Suppressor macrophage treated with lipopolysaccharide for 1 hour (primary cell): ENCODE results near the gene RALGDS.
"Not testable (repeated sequence)": the region's sequence is repeated elsewhere in the genome, so short reads cannot be mapped to it uniquely, and the experiment has no call there.

Experiments
- DNase-seq, 3 donors: peaks; one replicate each; pipeline ENCODE4 v3.0.0-alpha.2; 2020 to 2022

Gene RALGDS

GRCh38 chr9:133083688-133084087 is 37.4 kb downstream of the RALGDS start:
- DNase-seq, result not testable (repeated sequence)

DNA sequence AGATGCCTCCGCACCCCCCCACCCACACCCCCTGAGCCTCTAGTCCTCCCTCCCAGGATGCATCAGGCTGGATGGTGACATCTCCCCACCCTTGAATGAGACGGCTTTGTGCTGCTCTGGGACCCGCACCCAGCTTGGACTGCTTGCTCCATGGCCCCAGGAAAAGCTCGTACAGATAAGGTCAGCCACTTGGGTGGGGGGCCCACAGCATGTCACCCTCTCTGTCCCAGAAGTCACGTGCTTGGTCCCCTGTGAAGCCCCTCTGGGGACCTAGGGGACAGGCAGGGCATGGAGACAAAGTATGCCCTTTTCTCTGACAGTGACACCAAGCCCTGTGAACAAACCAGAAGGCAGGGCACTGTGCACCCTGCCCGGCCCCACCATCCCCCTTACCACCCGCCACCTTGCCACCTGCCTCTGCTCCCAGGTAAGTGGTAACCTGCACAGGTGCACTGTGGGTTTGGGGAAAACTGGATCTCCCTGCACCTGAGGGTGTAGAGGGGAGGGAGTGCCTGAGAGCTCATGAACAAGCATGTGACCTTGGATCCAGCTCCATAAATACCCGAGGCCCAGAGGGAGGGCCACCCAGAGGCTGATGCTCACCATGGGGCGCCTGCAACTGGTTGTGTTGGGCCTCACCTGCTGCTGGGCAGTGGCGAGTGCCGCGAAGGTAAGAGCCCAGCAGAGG is 38.9 kb downstream of the RALGDS start:
- not testable (repeated sequence) for DNase-seq

GRCh38 chr9:133080786-133081779 is 40.0 kb downstream of the RALGDS start:
- not testable (repeated sequence) for DNase-seq

GRCh38 chr9:133080161-133080560 is 40.9 kb downstream of the RALGDS start:
- no peak for DNase-seq

- no peak for DNase-seq
Observed at GRCh38 chr9:133078486-133078885, 42.6 kb downstream of the RALGDS start.

DNA sequence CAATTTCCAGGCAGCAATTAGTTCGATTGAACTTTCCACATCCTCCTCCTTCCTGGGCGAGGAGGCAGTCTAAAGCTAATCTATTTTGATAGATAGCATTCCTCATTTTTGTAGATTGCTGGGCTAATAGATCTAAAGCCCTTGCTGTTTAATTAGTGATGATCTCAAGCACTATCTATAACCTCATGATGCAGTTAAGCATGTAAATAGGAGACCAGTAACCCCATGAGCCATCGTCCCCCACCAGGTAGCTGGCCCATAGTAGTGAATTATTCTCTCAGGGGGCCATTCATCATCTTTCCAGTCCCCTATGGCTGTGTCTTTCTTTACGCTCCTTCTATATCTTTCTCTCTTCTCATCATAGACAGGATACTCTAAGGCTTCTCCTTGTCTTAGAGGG is 44.3 kb downstream of the RALGDS start:
- DNase-seq, result no peak

DNA sequence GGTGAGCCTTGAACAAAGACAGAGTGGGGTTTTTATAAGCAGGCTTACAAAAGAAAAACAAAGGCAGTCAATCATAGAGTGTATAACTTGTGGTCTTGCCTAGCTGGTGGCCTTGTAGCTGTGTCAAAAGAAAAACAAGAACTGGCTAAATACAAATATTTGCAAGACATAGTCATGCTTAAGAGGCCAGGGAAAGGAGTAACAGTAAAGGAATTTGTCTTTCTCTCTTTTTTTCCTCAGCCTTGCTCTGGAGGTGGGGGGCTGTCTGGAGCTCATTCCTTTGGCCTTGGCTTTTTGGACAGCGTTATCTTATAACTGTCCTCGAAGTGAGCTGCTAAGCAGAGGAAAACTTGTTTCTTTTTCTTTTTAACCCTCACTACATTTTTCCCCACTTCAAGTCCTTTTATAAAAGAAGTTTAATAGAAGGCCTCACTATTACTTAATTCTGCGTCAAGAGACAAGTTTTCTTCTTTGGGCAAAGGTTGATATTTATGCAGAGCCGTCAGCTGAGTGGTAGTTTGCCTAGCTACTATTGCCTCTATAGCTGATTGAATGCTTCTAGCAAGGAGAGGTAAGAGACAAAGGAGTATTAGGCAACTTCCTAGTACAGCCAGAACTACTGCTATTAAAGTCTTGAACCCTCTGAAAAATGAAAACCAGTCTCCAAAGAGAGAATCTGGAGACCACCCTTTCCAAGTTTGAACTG is 45.0 kb downstream of the RALGDS start:
- no peak for DNase-seq

DNA sequence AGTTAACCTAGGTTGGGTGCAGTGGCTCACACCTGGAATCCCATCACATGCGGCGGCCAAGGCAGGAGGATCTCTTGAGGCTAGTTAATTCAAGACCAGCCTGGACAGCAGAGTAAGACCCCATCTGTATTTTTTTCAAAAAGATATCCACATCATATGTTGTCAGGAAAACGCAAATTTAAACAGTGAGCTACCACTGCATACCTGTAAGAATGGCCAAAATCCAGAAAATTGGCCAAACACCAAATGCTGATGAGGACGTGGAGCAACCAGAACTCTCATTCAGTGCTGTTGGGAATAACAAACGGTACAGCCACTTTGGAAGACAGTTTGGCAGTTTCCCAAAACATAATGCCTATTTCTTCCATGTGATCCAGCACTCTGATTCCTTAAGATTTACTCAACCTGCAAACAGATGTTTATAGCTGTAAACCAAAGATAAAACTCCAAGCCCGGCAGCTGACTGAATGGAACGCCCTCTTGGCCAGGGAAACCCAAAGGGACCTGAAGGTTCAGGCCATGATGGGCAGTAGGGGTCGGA is 46.9 kb downstream of the RALGDS start:
- no peak for DNase-seq

- no peak for DNase-seq
Observed at GRCh38 chr9:133073086-133074014, 47.7 kb downstream of the RALGDS start.

DNA sequence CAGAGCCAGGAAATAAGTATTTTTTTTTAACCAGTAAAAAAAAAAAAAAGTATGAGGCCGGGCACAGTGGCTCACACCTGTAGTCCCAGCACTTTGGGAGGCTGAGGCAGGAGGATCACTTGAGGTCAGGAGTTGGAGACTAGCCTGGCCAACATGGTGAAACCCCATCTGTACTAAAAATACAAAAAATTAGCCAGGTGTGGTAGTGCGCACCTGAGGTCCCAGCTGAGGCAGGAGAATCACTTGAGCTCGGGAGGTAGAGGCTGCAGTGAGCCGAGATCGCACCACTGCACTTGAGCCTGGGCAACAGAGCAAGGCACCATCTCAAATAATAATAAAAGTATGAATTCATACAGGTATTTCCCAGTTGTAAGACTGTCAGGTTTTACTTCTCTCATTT is 48.8 kb downstream of the RALGDS start:
- DNase-seq, result not testable (repeated sequence)

DNA sequence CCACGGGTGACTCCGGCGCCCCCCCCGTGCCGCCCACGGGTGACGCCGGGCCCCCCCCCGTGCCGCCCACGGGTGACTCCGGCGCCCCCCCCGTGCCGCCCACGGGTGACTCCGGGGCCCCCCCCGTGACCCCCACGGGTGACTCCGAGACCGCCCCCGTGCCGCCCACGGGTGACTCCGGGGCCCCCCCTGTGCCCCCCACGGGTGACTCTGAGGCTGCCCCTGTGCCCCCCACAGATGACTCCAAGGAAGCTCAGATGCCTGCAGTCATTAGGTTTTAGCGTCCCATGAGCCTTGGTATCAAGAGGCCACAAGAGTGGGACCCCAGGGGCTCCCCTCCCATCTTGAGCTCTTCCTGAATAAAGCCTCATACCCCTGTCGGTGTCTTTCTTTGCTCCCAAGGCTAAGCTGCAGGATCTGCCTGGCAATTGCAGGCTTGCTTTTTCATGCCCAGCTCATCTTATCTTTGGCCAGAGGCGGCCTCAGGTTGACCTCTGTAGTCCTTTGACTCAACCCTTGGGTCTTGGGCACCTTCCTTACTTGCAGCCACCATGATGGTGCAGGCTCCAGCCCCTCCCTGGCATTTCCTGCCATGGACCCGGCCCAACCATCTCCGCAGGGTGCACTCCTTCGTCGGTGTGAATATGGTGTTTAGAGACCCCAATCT is 49.4 kb downstream of the RALGDS start:
- DNase-seq, result no peak

DNA sequence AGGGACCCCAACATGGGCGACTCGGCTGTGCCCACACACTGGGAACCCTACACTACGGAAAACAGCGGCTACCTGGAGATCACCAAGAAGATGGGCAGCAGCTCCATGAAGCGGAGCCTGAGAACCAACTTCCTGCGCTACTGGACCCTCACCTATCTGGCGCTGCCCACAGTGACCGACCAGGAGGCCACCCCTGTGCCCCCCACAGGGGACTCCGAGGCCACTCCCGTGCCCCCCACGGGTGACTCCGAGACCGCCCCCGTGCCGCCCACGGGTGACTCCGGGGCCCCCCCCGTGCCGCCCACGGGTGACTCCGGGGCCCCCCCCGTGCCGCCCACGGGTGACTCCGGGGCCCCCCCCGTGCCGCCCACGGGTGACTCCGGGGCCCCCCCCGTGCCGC is 50.1 kb downstream of the RALGDS start:
- not testable (repeated sequence) for DNase-seq

DNA sequence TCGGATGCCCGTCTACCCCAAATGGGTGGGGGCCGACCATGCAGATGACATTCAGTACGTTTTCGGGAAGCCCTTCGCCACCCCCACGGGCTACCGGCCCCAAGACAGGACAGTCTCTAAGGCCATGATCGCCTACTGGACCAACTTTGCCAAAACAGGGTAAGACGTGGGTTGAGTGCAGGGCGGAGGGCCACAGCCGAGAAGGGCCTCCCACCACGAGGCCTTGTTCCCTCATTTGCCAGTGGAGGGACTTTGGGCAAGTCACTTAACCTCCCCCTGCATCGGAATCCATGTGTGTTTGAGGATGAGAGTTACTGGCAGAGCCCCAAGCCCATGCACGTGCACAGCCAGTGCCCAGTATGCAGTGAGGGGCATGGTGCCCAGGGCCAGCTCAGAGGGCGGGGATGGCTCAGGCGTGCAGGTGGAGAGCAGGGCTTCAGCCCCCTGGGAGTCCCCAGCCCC is 50.5 kb downstream of the RALGDS start:
- DNase-seq, result not testable (repeated sequence)

- not testable (repeated sequence) for DNase-seq
Observed at GRCh38 chr9:133068431-133068830, 52.6 kb downstream of the RALGDS start.

GRCh38 chr9:133067813-133068212 is 53.2 kb downstream of the RALGDS start:
- DNase-seq, result no peak

- no peak for DNase-seq
Observed at GRCh38 chr9:133067006-133067405, 54.0 kb downstream of the RALGDS start.

GRCh38 chr9:133066181-133066983 is 54.7 kb downstream of the RALGDS start:
- DNase-seq, result no peak

- no peak for DNase-seq
Observed at GRCh38 chr9:133065070-133065388, 56.0 kb downstream of the RALGDS start.

DNA sequence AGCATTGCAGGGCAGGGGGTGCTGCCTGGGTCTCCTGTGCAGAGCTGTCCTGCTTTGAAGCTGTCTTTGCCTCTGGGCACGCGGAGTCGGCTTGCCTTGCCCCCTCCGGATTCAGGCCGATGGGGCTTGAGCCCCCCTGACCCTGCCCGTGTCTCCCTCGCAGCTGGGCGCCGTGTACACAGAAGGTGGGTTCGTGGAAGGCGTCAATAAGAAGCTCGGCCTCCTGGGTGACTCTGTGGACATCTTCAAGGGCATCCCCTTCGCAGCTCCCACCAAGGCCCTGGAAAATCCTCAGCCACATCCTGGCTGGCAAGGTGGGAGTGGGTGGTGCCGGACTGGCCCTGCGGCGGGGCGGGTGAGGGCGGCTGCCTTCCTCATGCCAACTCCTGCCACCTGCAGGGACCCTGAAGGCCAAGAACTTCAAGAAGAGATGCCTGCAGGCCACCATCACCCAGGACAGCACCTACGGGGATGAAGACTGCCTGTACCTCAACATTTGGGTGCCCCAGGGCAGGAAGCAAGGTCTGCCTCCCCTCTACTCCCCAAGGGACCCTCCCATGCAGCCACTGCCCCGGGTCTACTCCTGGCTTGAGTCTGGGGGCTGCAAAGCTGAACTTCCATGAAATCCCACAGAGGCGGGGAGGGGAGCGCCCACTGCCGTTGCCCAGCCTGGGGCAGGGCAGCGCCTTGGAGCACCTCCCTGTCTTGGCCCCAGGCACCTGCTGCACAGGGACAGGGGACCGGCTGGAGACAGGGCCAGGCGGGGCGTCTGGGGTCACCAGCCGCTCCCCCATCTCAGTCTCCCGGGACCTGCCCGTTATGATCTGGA is 56.6 kb downstream of the RALGDS start:
- DNase-seq, result no peak
